Suppressor macrophage treated with lipopolysaccharide for 1 hour (primary cell): ENCODE measurements around the gene CFC1.
"Not testable (repeated sequence)": the region's sequence is repeated elsewhere in the genome, so short reads cannot be mapped to it uniquely, and the experiment has no call there.

Source experiments
- DNase-seq, 3 donors: peaks; one replicate each; pipeline ENCODE4 v3.0.0-alpha.2; 2020 to 2022

The CFC1 gene

GRCh38 chr2:130582970-130583369 lies 16.4 kb downstream of the CFC1 start:
- DNase-seq = not testable (repeated sequence)

- DNase-seq = not testable (repeated sequence)
These were observed 17.9 kb downstream of the CFC1 start for GRCh38 chr2:130581491-130581890.

GRCh38 chr2:130579121-130579520 lies 20.3 kb downstream of the CFC1 start:
- DNase-seq = not testable (repeated sequence)

GRCh38 chr2:130577559-130577958 lies 21.8 kb downstream of the CFC1 start:
- DNase-seq = not testable (repeated sequence)

- DNase-seq = not testable (repeated sequence)
These were observed 23.1 kb downstream of the CFC1 start for GRCh38 chr2:130576209-130576784.

- DNase-seq = not testable (repeated sequence)
These were observed 25.1 kb downstream of the CFC1 start for GRCh38 chr2:130574230-130574629.

GRCh38 chr2:130571929-130572328 lies 27.4 kb downstream of the CFC1 start:
- not testable (repeated sequence) for DNase-seq

GRCh38 chr2:130566165-130566564 lies 33.2 kb downstream of the CFC1 start:
- DNase-seq = not testable (repeated sequence)

GRCh38 chr2:130556441-130556840 lies 42.9 kb downstream of the CFC1 start:
- not testable (repeated sequence) for DNase-seq

- DNase-seq = not testable (repeated sequence)
These were observed 45.2 kb downstream of the CFC1 start for GRCh38 chr2:130554178-130554577.

GRCh38 chr2:130549475-130549874 lies 49.9 kb downstream of the CFC1 start:
- DNase-seq = not testable (repeated sequence)

GRCh38 chr2:130548418-130548817 lies 51.0 kb downstream of the CFC1 start:
- DNase-seq = not testable (repeated sequence)

- not testable (repeated sequence) for DNase-seq
These were observed 54.4 kb downstream of the CFC1 start for GRCh38 chr2:130544978-130545377.

GRCh38 chr2:130543785-130544528 lies 55.4 kb downstream of the CFC1 start:
- not testable (repeated sequence) for DNase-seq

- DNase-seq = not testable (repeated sequence)
These were observed 56.6 kb downstream of the CFC1 start for GRCh38 chr2:130542789-130543188.
